NAMALWA (cell line): ENCODE data around the gene SMAD3.

Experiments
- DNase-seq: peaks from one replicate; pipeline ENCODE4 v3.0.0-alpha.2; 2015; ENCODE audit warnings: low spot score

Gene SMAD3

DNA sequence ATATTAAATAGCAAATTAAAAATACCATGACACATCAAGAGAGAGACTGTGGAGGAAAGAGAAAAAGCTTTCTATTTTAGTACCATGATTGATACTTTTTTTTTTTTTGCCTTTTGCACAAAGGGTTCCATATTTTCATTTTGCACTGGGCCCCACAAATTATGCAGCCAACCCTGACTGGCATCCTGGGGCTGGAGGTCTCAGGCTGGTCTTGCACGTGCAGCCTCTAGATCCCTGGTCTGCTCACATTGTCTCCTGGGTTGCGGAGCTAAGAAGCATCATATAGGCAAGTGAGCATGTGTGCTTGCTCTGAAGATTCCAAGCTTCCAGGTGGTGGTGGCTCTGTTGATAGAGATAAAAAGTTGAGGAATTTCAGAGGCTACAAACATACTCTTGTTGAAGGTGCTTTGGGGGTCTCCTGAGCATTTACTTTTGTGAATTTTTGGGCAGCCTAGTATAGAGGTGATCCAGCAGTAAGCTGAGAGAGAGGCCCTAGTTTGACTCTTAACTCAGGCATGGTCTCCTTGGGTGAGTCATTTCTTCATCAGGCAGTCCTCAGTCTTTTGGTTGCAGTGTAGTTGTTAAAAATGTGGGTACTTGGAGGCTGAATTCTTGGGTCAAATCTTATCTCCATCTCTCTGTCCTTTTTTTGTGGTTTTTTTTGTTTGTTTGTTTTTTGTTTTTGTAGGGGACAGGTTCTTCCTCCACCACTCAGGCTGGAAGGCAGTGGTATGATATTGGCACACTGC lies 31.3 kb downstream of the SMAD3 start:
- no peak for DNase-seq

DNA sequence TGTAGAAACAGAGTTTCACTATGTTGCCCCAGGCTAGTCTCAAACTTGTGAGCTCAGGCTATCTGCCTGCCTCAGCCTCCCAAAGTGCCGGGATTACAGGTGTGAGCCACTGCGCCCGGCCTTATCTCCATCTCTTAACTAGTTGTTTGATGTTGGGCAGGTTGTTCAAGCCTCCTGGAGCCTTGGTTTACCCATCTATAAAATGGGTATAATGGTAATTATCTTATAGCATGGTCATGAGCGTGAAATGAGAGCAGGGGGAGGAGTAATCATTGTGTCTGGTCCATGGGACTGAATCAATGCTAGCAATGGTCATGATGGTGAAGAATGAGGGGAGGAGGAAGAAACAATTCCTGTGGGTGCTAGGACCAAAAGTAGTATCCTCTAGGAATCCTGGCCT lies 32.0 kb downstream of the SMAD3 start:
- no peak for DNase-seq

DNA sequence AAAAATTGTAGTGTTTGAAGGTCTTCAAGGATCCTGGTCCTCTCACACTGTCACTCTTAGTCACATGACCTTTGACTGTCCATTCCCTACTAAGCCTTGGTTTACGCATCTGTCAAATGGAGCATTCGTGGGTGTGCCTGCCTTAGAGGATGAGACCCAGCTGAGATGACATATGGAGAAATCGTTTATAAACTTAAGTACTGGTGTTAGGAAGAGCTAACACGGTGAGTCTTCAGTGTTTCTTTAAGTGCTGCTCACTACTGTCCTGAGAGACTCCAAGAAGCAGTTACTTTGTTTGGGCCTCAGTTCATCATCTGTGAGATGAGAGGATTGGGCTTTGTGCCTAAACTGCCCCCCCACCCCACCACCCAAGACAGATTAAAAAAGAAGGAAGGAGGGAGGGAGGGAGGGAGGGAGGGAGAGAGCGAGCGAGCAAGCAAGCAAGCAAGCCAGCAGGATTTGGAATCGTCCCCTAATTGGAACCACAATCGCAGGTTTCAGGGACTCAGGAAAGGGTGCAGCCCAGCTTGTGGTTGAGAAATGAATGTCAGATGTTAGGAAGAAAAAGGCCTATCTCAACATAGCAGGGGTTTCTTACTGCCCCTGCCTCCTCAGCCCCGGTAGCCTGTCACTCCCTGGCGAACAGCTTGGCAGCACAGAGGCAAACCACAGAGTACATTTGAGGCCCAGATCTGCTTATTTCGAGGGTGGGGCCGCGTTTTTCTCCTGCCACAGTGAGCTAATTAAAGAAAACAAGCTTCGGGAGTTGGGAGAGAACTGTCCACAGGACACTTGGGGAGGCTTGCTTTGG lies 32.7 kb downstream of the SMAD3 start:
- DNase-seq = no peak

DNA sequence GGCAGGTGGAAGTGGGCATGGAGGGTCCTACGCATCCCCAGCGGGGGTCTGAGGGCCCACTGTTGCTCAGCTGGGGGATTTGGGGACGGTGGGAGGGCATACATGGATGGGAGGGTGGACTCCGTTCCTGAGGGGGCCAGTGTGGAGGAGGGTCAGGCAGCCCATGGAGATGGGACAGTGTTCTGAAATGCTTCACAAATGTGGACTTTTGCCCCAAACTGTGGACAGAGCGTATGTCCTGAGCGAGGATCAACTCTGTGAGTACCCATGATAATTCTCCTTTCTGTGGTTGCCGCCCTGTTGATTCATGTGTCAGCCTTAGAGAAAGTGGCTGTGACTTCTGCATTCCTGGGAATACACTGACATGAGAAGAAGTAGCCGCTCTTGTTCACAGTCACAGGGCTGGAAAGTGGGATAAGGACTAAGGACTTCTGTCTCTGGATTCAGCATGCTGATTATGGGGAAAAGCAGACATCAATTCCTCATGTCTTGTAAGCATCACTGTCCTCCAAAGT lies 33.4 kb downstream of the SMAD3 start:
- DNase-seq = no peak

DNA sequence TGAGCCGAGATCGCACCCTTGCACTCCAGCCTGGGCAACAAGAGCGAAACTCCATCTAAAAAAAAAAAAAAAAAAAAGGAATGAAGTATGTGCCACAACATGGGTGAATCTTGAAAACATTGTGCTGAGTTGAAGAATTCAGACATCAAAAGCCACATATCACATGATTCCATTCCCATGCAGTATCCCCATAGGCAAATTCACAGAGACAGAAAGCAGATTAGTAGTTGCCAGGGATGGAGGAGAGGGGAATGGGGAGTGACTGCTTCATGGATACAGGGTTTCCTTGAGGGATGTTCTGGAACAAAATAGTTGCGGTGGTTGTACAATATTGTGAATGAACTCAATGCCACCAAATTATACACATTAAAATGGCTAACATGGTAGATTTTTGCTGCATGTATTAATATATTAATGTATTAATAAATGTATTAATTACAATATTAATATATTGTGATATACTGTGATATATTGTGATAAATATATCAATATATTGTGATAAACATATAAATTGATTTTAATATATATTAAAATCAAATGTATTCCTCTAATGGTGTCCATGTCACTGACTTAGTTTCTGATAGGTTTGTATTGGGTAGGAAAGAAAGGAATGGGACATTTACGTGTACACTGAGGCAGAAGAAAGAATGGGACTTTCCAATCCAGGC lies 34.9 kb downstream of the SMAD3 start:
- DNase-seq = no peak

DNA sequence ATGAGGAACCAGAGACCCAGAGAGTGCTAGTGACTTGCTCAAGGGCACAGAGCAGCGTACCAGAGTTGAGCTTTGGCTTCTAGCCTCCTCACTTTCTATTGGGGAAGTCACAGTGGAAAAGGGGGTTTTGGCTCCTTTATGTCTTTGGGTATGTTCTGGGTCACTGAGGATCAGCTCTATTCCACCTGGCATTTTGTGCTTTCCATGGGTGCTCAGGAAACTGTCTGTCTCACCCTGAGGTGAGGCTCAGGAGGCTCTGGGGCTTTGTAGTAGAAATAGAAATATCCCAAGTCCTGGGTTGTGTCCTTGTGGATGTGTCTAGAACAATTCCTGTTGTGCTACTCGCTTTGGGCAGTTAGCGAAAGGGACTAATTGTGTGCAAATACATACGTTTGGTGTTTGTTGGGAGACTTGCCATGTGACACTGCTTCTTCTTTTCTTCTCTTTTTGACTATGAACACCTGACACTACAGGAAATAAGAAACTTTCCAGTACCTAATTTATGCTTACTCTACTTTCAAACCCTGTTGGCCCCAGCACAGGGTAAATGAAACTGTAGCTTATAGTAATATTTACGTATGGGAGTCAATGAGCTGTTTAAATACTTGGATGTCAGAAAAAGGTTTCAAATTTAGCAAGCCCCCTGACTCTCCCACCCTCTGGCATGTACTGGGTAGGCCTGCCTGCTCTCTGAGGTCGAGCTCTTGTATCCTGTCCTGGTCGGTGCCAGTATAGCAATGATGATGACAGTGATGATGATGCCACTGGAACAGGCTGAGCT lies 35.6 kb downstream of the SMAD3 start:
- peak; percentile 83 for DNase-seq

DNA sequence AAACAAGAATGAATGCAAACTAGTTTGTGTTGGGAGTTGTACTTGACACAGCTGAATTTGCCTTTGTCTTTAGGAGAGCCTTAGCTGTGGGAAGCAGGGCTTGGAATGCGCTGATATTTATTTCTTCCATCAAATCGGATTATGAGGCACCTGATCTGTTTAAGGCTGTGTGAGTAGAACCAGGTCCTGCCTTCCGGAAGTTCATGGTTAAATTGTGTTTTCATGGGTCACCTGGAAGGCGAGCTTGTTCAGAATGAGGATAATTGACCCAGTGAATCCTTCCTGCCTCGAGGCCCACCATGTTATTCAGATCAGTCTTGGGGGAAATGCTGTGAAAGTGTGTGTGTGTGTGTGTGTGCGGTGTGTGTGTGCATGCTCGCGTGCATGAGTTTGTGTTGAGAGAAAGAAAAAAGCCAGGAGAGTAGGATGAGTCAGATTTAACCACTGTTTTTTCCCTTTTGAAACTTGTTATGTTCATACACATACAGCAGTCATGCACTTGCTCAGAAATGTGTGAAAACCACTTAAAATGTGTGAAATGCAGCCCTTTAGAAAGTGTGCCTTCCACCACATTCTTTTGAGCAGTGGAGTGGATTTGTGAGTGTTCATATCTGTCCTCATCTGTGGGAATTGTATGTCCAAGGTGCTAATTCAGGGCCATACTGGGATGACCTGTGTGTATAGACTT lies 36.7 kb downstream of the SMAD3 start:
- DNase-seq = no peak

DNA sequence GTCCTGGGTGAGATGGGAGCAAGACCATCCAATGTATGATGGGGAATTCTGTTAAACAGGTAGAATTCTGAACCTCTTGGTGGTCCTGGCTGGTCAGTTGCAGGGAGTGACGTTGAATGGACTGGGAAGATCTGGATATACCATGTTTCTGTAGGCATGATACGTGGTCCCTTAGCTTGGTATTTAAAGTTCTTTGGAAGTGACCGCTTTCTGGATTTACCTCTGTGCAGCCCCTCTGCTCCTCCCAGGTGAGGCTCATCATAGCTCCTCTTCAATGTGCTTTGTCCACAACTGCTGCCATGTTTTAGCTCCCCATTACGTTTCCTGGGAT lies 37.2 kb downstream of the SMAD3 start:
- DNase-seq = no peak

DNA sequence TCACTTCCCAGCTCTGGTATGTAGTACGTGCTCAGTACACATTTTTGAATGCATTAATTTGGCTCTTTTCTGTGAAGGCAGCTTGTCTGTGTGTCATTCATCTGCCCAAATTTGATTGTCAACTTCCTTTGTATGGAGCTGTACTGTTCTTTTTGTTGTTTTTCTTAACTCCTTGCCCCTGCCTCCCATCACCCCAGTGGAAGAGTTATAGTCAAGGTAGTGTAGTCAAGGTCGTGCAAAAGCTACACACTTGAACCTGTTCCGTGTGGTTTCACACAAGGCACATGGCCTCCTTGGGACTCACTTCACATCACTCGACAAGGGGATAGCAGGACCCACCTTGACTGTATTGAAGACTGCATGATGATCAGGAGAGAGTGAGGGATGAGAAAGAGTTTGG lies 37.6 kb downstream of the SMAD3 start:
- no peak for DNase-seq

DNA sequence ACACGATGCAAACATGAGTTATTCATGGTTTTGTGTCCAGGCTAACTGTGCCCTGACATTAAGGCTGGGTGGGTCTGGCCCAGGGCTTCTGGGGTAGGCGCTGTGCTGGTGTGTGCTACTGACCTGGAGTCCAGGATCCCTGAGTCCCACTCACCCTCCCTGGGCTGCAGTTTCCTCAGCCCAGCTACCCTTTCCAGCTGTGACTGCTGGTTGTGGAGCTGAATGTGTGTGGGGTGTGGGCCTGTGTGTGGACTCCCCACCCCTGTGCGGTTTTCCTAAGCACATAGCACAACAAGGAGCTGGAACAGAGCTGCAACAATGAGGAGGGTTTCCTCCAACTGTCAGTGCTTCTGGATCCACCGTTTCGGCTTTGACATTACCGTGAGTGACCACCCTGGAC lies 38.0 kb downstream of the SMAD3 start:
- DNase-seq = no peak

DNA sequence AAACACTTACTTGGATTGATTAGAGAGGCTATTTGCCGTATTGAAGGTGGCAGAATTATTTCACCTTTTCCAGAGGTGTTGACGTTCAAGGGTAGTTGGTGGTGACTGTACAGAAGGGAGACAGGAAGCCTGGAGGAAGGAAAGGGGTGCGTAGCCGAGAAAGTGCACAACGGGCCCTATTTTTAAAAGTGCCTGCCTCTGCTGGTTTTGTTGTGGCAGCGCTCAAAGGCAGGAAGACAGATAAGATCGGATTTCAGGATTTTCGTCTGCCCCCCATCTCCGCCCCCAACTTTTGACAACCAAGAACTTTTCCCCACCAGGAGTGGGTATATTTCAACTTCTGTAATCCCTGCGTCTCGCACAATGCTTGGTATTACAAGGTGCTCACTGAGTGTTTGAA lies 38.5 kb downstream of the SMAD3 start:
- DNase-seq = no peak

DNA sequence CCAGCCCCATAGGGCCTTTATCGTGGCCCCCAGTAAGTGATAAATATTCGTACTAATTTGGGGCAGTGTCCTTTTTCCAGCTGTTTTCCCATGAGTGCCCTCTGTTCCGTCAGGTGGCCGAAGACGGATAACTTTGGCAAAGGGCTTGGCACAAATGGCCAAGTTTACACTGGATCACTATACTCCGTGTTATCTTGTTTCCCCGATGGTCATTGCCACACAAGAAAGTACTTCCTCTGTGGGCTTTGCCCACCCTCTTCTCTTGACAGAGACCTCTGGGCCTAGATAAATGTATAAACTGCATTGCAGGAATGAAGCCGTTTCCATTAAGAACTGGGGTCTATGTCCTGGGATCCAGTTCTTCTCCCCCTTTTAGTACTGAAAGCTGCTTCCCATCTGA lies 39.1 kb downstream of the SMAD3 start:
- DNase-seq = no peak

DNA sequence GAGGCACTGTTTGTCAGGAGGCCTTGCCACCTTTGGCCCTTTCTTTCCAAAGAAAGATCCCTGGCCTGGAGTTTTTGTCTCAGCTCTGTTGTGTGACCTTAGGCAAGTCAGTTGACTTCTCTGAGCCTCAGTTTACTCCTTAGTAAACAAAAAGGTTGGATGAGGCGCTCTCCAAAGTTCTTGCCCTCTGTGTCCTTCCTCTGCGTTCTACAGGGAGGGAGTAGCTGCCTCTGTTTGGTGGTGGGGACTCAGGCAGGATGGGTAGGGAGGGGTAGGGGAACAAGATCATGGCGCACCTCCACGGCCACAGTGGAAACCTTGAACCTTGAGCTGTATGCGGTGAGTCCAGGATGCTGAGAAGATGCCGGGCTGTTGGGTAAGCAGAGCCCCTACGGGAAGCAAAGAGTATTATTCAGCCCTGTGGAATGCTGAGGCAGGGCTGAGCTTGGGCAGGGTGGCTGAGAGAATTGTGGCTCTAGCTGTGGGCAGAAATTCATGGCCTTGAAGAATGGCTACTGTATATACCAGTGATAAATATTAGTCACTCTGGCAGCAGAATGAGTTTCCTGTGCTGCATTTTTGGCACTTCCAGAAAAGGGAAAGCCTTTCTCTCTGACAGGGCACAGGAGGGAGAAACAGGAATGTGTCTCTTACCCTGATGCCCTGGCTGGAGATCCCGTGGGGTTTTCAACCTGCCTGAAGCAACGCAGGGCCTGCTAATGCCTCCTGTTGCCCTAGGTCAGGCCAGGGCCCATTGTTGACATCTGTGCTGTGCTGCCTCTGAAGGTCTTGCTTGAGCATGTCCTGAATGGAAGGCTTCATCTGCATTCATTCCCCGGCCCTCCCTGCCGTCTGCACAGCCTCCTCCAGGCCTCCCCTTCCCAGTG lies 39.9 kb downstream of the SMAD3 start:
- no peak for DNase-seq

DNA sequence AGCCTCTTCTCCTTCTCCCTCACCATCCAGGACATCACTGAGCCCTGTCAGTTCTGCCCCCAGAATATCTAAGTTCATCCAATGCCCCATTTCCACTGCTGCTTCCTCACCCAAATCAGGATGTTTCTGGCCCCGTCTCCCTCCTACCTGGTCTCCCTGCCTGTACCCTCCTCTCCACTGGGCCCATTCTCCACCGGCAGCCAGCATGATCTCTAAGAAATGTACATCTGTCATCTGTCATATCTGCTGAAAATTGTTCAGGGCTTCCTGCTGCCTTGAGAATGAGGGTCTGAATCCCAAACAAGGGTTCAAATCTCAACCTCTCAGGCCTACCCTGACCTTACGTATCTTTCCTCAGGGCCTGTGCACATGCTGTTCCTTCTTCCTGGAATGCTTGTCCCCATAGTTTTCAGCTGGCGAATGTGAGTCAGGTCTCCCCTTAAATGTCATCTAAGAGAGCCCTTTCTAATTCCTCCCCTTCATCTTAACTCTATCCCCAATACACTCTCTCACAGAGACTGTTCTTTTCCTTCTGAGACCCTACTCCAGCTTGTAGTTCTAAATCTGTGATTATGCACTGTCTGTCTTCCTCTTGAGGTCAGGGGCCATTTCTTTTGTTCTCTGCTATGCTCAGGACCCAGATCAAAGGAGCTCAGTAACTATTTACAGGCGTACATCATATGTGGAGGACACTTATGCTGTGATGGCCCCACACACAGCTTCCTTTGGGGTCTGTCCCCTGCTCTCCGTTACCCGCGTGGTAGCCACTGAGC lies 40.8 kb downstream of the SMAD3 start:
- DNase-seq = no peak

DNA sequence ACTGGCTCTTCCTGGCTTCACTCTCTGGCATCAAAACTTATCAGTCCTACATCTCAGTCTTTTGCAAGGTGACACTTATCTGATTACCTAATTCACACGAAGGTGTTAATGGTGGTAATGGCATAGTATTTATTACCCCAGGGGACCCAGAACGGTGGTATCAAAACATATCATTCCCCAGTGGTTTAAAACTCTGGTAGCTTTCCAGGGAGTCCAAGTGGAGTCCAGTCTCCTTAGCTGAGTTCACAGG lies 41.3 kb downstream of the SMAD3 start:
- no peak for DNase-seq

DNA sequence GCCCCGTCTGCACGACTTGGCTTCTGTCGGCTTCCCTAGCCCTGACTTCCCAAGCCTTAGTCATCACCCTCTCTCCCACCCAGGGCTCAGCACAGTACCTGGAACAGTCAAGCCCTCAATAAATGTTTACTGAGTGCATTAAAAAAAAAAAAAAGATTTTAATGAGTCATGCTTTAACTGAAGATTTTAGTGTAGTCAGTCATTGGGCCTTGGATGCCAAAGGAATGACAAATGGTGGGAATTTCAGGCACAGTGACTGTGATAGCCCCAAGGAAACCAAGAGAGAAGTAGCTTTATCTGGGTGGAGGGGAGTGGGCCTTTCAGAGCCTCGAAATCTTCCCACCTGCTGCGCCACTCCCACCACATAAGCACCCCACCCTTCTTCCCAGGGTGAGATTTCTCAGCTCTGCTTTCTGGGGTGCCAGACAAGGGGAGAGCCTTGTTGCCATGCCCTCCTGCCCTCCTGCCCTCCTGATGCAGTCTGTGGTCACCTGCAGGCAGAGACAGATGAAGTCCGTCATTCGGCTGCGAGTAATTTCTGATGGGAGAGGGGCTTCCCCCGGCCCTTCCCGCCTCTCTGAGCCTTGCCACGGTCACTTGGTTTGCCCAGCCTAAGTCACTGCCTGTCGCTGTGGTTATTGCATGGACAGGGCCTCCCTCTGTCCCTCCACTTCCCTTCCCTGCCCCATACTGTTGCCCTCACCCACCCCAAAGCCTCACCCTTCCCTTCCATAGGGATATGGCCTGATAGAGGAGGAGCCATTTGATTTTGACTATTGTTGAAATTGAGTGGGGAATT lies 41.8 kb downstream of the SMAD3 start:
- no peak for DNase-seq

DNA sequence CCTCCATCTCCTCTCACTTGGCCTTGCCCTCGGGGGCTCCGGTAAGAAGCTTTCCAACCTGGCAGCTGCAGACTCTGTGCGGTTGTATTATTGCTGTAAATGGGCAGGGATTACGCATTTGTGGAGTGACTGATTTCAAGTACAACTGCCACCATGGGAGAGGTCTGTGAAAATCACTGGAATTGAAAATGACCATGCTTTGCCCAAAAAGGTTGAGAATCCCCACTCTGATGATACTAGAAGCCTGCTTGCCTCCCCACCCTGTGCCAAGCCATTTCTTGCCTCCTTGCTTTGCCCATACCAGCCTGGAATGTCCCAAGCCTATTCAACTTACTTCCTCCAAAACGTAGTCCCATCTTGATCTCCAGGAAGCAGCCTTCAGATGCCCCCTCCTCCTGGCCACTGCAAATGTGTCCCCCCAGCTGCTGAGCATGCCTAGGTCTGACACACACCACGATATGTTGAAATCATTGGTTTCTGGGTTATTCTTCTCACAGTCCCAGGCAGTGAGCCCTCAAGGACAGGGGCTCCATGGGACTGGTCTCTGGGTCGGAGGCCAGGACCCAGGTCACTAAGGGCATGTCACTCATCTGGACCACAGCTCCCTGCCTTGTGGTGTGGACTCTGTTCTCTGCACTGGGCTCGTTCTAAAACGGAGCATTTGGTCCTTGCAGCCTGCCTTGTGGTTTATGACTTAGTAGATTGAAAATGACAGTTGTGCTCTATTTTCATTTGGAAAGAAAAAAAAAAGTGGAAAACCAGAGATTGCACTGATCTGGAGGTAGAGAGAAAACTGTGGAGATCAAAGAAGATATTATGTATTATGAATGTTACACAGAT lies 42.9 kb downstream of the SMAD3 start:
- no peak for DNase-seq
